ENCODE results near the gene SLIT3. TPM values are rescaled to one million over a fixed set of nuclear protein-coding genes. Genes with fewer than 3 reads are reported as not detected.

Gene SLIT3
- total and polyA plus RNA-seq, 2 donors from 2014 or later, result 14.5 to 54.1 TPM

- intact Hi-C loops (cut with DNase I), result no loop called here
- TF ChIP-seq CTCF (IDR thresholded peaks at IDR 0.05; ENCODE audit: borderline replicate concordance, extremely low read depth, insufficient read depth), result no peak
- DNase-seq (peak in 1 of 5 donors; percentile 10), FAIRE-seq (no peak)
- H3K4me1 ChIP-seq (ENCODE audit: control insufficient read depth in 2 of 3, insufficient read depth in 2 of 3, low read depth in 1 of 3, low read length in 3 of 3), result peaks cover 0 to 2% (median 0%) of the 10 kb centered on the region in 3 donors
- no peak overlapping the region for H3K9ac ChIP-seq (ENCODE audit: low read length in 3 of 3)
- H3K27ac ChIP-seq (ENCODE audit: low read depth in 2 of 2, low read length in 2 of 2), result no peak overlapping the region
- H3K36me3 ChIP-seq (ENCODE audit: control insufficient read depth in 2 of 3, insufficient read depth in 3 of 3, low read length in 3 of 3), result no peaks in the 10 kb centered on the region
- H3K27me3 ChIP-seq (ENCODE audit: control insufficient read depth, insufficient read depth, low read length), result no peaks in the 10 kb centered on the region
- H3K4me3 ChIP-seq (ENCODE audit: low read length in 3 of 3), result no peak overlapping the region
- no peaks in the 10 kb centered on the region for H3K9me3 ChIP-seq (ENCODE audit: control insufficient read depth in 2 of 3, insufficient read depth in 1 of 3, low read length in 3 of 3)
These were observed 563.9 kb downstream of the SLIT3 start for GRCh38 chr5:168737066-168737465.

GRCh38 chr5:168736281-168736831 is 564.6 kb downstream of the SLIT3 start:
- Histone ChIP-seq H3K9ac (ENCODE audit: low read length in 3 of 3) (no peak overlapping the region), H3K4me1 (ENCODE audit: control insufficient read depth in 2 of 3, insufficient read depth in 2 of 3, low read depth in 1 of 3, low read length in 3 of 3) (peaks cover 0 to 2% (median 0%) of the 10 kb centered on the region in 3 donors), H3K4me3 (ENCODE audit: low read length in 3 of 3) (no peak overlapping the region), H3K27me3 (ENCODE audit: control insufficient read depth, insufficient read depth, low read length) (no peaks in the 10 kb centered on the region), H3K9me3 (ENCODE audit: control insufficient read depth in 2 of 3, insufficient read depth in 1 of 3, low read length in 3 of 3) (no peaks in the 10 kb centered on the region), H3K36me3 (ENCODE audit: control insufficient read depth in 2 of 3, insufficient read depth in 3 of 3, low read length in 3 of 3) (no peaks in the 10 kb centered on the region), H3K27ac (ENCODE audit: low read depth in 2 of 2, low read length in 2 of 2) (no peak overlapping the region)
- DNase-seq (peak in 2 of 5 donors; percentile 22 to 40), FAIRE-seq (no peak)
- intact Hi-C loops (cut with DNase I), result no loop called here
- no peak for TF ChIP-seq CTCF (IDR thresholded peaks at IDR 0.05; ENCODE audit: borderline replicate concordance, extremely low read depth, insufficient read depth)

- no peak for FAIRE-seq
- intact Hi-C loops (cut with DNase I), result no loop called here
- H3K27ac ChIP-seq (ENCODE audit: low read depth in 2 of 2, low read length in 2 of 2), result no peak overlapping the region
These were observed 566.2 kb downstream of the SLIT3 start for GRCh38 chr5:168734620-168735300.

More at GRCh38 chr5:168734620-168735300, 566.2 kb downstream of the SLIT3 start:
- Histone ChIP-seq H3K9ac (ENCODE audit: low read length in 3 of 3) (no peak overlapping the region), H3K4me3 (ENCODE audit: low read length in 3 of 3) (no peak overlapping the region), H3K9me3 (ENCODE audit: control insufficient read depth in 2 of 3, insufficient read depth in 1 of 3, low read length in 3 of 3) (peaks cover 0 to 3% (median 0%) of the 10 kb centered on the region in 3 donors), H3K36me3 (ENCODE audit: control insufficient read depth in 2 of 3, insufficient read depth in 3 of 3, low read length in 3 of 3) (no peaks in the 10 kb centered on the region), H3K4me1 (ENCODE audit: control insufficient read depth in 2 of 3, insufficient read depth in 2 of 3, low read depth in 1 of 3, low read length in 3 of 3) (no peaks in the 10 kb centered on the region), H3K27me3 (ENCODE audit: control insufficient read depth, insufficient read depth, low read length) (no peaks in the 10 kb centered on the region)
- DNase-seq, result peak in 1 of 5 donors; percentile 11
- no peak for TF ChIP-seq CTCF (IDR thresholded peaks at IDR 0.05; ENCODE audit: borderline replicate concordance, extremely low read depth, insufficient read depth)
